Liver (tissue), 3 donors: Measurements from ENCODE around the gene ZNF627.

Source experiments
- CTCF ChIP-seq: fragments of 150-350 bp; IDR thresholded peaks from 2 replicates; pipeline ENCODE4 v1.5.1; 2017; ENCODE audit warnings: improper control_type of control experiment, low read depth, low read length; ENCODE audit not compliant: missing input control
- EGR1 ChIP-seq, 2 donors: IDR thresholded peaks; 2 replicates each; pipeline ENCODE4 v1.6.1; 2016 to 2018; ENCODE audit warnings: antibody characterized with exemption in 2 of 2, low read depth in 2 of 2
- GABPA ChIP-seq, 2 donors: IDR thresholded peaks in 1 of 2; conservative IDR thresholded peaks in 1 of 2; 2 replicates each; pipeline ENCODE4 v1.6.1; 2016; ENCODE audit warnings: antibody characterized with exemption in 2 of 2, mild to moderate bottlenecking in 1 of 2, moderate library complexity in 1 of 2
- HNF4A ChIP-seq, 2 donors: conservative IDR thresholded peaks; 2 replicates each; pipeline ENCODE4 v1.6.1; 2016; ENCODE audit warnings: antibody characterized with exemption in 2 of 2, mild to moderate bottlenecking in 2 of 2
- JUND ChIP-seq, 2 donors: IDR thresholded peaks; 2 replicates each; pipeline ENCODE4 v1.6.1; 2016; ENCODE audit warnings: antibody characterized with exemption in 2 of 2
- MAX ChIP-seq: IDR thresholded peaks from 2 replicates; pipeline ENCODE4 v1.6.1; 2016; ENCODE audit warnings: antibody characterized with exemption
- NR2F2 ChIP-seq: IDR thresholded peaks from 2 replicates; pipeline ENCODE4 v1.6.1; 2016; ENCODE audit warnings: antibody characterized with exemption
- RAD21 ChIP-seq, 2 donors: IDR thresholded peaks; 2 replicates each; pipeline ENCODE4 v1.6.1; 2016; ENCODE audit warnings: antibody characterized with exemption in 2 of 2, mild to moderate bottlenecking in 2 of 2
- YY1 ChIP-seq: IDR thresholded peaks from 2 replicates; pipeline ENCODE4 v1.6.1; 2016; ENCODE audit warnings: antibody characterized with exemption, mild to moderate bottlenecking
- TF ChIP-seq, protein P1 (sequence below): IDR thresholded peaks from 2 replicates; pipeline ENCODE4 v1.6.1; 2016; ENCODE audit warnings: antibody characterized with exemption, mild to moderate bottlenecking
- TF ChIP-seq, protein P2 (sequence below): IDR thresholded peaks from 2 replicates; pipeline ENCODE4 v1.6.1; 2016; ENCODE audit warnings: antibody characterized with exemption
- donor health status: healthy.
- donor health status: healthy.

DNA sequence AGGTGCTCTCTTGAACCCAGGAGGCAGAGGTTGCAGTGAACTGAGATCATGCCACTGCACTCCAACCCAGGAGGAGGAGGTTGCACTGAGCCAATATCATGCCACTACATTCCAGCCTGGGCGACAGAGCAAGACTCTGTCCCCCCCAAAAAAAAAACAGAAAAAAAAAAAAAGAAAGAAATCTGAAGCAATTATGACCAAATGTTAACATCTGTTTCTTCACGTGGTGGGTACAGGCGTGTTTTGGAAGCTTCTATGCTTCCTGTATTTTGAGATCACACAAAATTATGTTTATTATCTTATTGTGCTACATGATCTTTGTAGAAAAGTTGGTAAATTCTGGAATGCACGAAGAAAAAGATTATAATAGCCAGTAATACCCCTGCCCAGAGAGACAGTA lies 17.2 kb upstream of the ZNF627 start:
- no peak for TF ChIP-seq RAD21 (IDR thresholded peaks at IDR 0.05)
- no peak for TF ChIP-seq CTCF
- no peak for TF ChIP-seq NR2F2
- no peak for TF ChIP-seq YY1
- TF ChIP-seq GABPA (IDR thresholded peaks at IDR 0.05 in 1 of 2, conservative IDR thresholded peaks at IDR 0.05 in 1 of 2): no peak
- TF ChIP-seq, protein P1, sequence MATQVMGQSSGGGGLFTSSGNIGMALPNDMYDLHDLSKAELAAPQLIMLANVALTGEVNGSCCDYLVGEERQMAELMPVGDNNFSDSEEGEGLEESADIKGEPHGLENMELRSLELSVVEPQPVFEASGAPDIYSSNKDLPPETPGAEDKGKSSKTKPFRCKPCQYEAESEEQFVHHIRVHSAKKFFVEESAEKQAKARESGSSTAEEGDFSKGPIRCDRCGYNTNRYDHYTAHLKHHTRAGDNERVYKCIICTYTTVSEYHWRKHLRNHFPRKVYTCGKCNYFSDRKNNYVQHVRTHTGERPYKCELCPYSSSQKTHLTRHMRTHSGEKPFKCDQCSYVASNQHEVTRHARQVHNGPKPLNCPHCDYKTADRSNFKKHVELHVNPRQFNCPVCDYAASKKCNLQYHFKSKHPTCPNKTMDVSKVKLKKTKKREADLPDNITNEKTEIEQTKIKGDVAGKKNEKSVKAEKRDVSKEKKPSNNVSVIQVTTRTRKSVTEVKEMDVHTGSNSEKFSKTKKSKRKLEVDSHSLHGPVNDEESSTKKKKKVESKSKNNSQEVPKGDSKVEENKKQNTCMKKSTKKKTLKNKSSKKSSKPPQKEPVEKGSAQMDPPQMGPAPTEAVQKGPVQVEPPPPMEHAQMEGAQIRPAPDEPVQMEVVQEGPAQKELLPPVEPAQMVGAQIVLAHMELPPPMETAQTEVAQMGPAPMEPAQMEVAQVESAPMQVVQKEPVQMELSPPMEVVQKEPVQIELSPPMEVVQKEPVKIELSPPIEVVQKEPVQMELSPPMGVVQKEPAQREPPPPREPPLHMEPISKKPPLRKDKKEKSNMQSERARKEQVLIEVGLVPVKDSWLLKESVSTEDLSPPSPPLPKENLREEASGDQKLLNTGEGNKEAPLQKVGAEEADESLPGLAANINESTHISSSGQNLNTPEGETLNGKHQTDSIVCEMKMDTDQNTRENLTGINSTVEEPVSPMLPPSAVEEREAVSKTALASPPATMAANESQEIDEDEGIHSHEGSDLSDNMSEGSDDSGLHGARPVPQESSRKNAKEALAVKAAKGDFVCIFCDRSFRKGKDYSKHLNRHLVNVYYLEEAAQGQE: no peak
- TF ChIP-seq, protein P2, sequence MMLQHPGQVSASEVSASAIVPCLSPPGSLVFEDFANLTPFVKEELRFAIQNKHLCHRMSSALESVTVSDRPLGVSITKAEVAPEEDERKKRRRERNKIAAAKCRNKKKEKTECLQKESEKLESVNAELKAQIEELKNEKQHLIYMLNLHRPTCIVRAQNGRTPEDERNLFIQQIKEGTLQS: no peak
- TF ChIP-seq HNF4A (conservative IDR thresholded peaks at IDR 0.05): no peak
- no peak for TF ChIP-seq JUND (IDR thresholded peaks at IDR 0.05)
- TF ChIP-seq EGR1 (IDR thresholded peaks at IDR 0.05; ENCODE audit: low read depth in 2 of 2): no peak
- TF ChIP-seq MAX: no peak
